Trophoblast cell (in vitro differentiated cells and primary cell): Measurements from ENCODE around the gene GID8.
"Not testable (repeated sequence)": the region's sequence is repeated elsewhere in the genome, so short reads cannot be mapped to it uniquely, and the experiment has no call there.

Experiments
- DNase-seq, 2 donors: peaks; one replicate each; pipeline ENCODE4 v3.0.0-alpha.2; 2016
- H2AFZ ChIP-seq: 2 replicates; pipeline ENCODE4 v1.6.1; 2013; ENCODE audit warnings: low read length, moderate library complexity, mild to moderate bottlenecking; ENCODE audit not compliant: insufficient read depth, poor library complexity
- H2AK5ac ChIP-seq: 2 replicates; pipeline ENCODE4 v1.6.1; 2013; ENCODE audit warnings: mild to moderate bottlenecking, low read length
- H2BK120ac ChIP-seq: 2 replicates; pipeline ENCODE4 v1.6.1; 2013; ENCODE audit warnings: low read length, mild to moderate bottlenecking, moderate library complexity; ENCODE audit not compliant: insufficient read depth, poor library complexity
- H2BK12ac ChIP-seq: 2 replicates; pipeline ENCODE4 v1.6.1; 2013; ENCODE audit warnings: mild to moderate bottlenecking, low read length, moderate library complexity
- H2BK5ac ChIP-seq: 2 replicates; pipeline ENCODE4 v1.6.1; 2013; ENCODE audit warnings: low read length, low read depth, moderate library complexity, mild to moderate bottlenecking; ENCODE audit not compliant: poor library complexity
- H3K14ac ChIP-seq: 2 replicates; pipeline ENCODE4 v1.6.1; 2013; ENCODE audit warnings: mild to moderate bottlenecking, low read length
- H3K18ac ChIP-seq: 2 replicates; pipeline ENCODE4 v1.6.1; 2013; ENCODE audit warnings: mild to moderate bottlenecking, low read length
- H3K23ac ChIP-seq: 2 replicates; pipeline ENCODE4 v1.6.1; 2013; ENCODE audit warnings: low read length
- H3K27ac ChIP-seq: 2 replicates; pipeline ENCODE4 v1.5.1; 2013; ENCODE audit warnings: low read depth, mild to moderate bottlenecking, inconsistent platforms, low read length, moderate library complexity
- H3K27me3 ChIP-seq: 2 replicates; pipeline ENCODE4 v1.6.1; 2013; ENCODE audit warnings: inconsistent platforms, mild to moderate bottlenecking, low read length, moderate library complexity; ENCODE audit not compliant: insufficient read depth
- H3K36me3 ChIP-seq, 2 experiments: 1 replicate in 1 of 2; 2 replicates in 1 of 2; pipeline ENCODE4 v1.6.1; 2013; ENCODE audit warnings: low read length in 2 of 2, mild to moderate bottlenecking in 2 of 2, moderate library complexity in 1 of 2; ENCODE audit not compliant: insufficient read depth in 2 of 2, control insufficient read depth in 1 of 2
- H3K4ac ChIP-seq: 2 replicates; pipeline ENCODE4 v1.6.1; 2013; ENCODE audit warnings: low read depth, mild to moderate bottlenecking, low read length, moderate library complexity
- H3K4me1 ChIP-seq, 2 experiments: 1 replicate in 1 of 2; 2 replicates in 1 of 2; pipeline ENCODE4 v1.6.1; 2013; ENCODE audit warnings: low read length in 2 of 2, mild to moderate bottlenecking in 2 of 2, moderate library complexity in 1 of 2; ENCODE audit not compliant: insufficient read depth in 2 of 2, control insufficient read depth in 1 of 2
- H3K4me2 ChIP-seq: 2 replicates; pipeline ENCODE4 v1.6.1; 2013; ENCODE audit warnings: inconsistent platforms, mild to moderate bottlenecking, low read length, moderate library complexity
- H3K4me3 ChIP-seq: 2 replicates; pipeline ENCODE4 v1.5.1; 2013; ENCODE audit warnings: mild to moderate bottlenecking, low read depth, low read length, inconsistent platforms
- H3K79me1 ChIP-seq: one replicate; pipeline ENCODE4 v1.6.1; 2013; ENCODE audit warnings: low read length
- H3K79me2 ChIP-seq: 2 replicates; pipeline ENCODE4 v1.6.1; 2013; ENCODE audit warnings: low read length, mild to moderate bottlenecking; ENCODE audit not compliant: control insufficient read depth, insufficient read depth, poor library complexity
- H3K9ac ChIP-seq: 2 replicates; pipeline ENCODE4 v1.6.1; 2013; ENCODE audit warnings: mild to moderate bottlenecking, low read length
- H3K9me3 ChIP-seq: 2 replicates; pipeline ENCODE4 v1.6.1; 2013; ENCODE audit warnings: low read depth, mild to moderate bottlenecking, control low read depth, inconsistent platforms, low read length; ENCODE audit not compliant: insufficient read depth
- H4K12ac ChIP-seq: 2 replicates; pipeline ENCODE4 v1.6.1; 2013; ENCODE audit warnings: low read depth, mild to moderate bottlenecking, low read length, moderate library complexity
- H4K8ac ChIP-seq: 2 replicates; pipeline ENCODE4 v1.6.1; 2013; ENCODE audit warnings: low read depth, mild to moderate bottlenecking, low read length, moderate library complexity
- H4K91ac ChIP-seq: one replicate; pipeline ENCODE4 v1.6.1; 2013; ENCODE audit warnings: low read depth, mild to moderate bottlenecking, low read length, moderate library complexity
- WGBS: extraction: QIAGEN DNeasy Blood & Tissue Kit; methylation state at CpG from one replicate; pipeline ENCODE4 v1.1.7; 2013; ENCODE audit warnings: missing lambda C conversion rate; ENCODE audit not compliant: insufficient read length, insufficient coverage; ENCODE audit errors: extremely low coverage; 5-methylcytosine and 5-hydroxymethylcytosine counted together

GID8 gene

GRCh38 chr20:62921119-62921687 is 16.7 kb upstream of the GID8 start:
- no peaks in the 10 kb centered on the region for H3K27me3 ChIP-seq
- H3K27ac ChIP-seq = peak overlapping the region; percentile 29
- H3K4me1 ChIP-seq = peaks cover 15 to 27% of the 10 kb centered on the region in 2 experiments
- peaks cover 0 to 4% of the 10 kb centered on the region in 2 experiments for H3K36me3 ChIP-seq
- H3K4me2 ChIP-seq = no peak overlapping the region
- no peak overlapping the region for H3K14ac ChIP-seq
- peaks cover 48% of the 10 kb centered on the region for H3K79me2 ChIP-seq
- H3K23ac ChIP-seq = no peak overlapping the region
- no peaks in the 10 kb centered on the region for H3K9me3 ChIP-seq
- peak overlapping the region; percentile 78 for H3K4ac ChIP-seq
- no CpG with 5 or more reads among the region's 8 CpGs for WGBS
- no peak overlapping the region for H2BK120ac ChIP-seq
- peaks cover 8% of the 10 kb centered on the region for H3K79me1 ChIP-seq
- no peak overlapping the region for H4K12ac ChIP-seq
- no peak overlapping the region for H2AK5ac ChIP-seq
- H2BK5ac ChIP-seq = no peak overlapping the region
- no peak overlapping the region for H4K8ac ChIP-seq
- no peak overlapping the region for H3K9ac ChIP-seq
- no peak overlapping the region for H3K18ac ChIP-seq
- no peak overlapping the region for H2AFZ ChIP-seq
- no peak overlapping the region for H3K4me3 ChIP-seq
- H2BK12ac ChIP-seq = no peak overlapping the region
- H4K91ac ChIP-seq = no peak overlapping the region
- peak; percentile 73 to 85 for DNase-seq

- Histone ChIP-seq H3K14ac (no peak overlapping the region), H3K27ac (no peak overlapping the region), H2AK5ac (no peak overlapping the region), H3K18ac (no peak overlapping the region), H3K4me1 (peaks cover 18 to 33% of the 10 kb centered on the region in 2 experiments), H3K9ac (no peak overlapping the region), H3K36me3 (peaks cover 0 to 4% of the 10 kb centered on the region in 2 experiments), H4K8ac (no peak overlapping the region), H4K91ac (no peak overlapping the region), H2BK120ac (no peak overlapping the region), H3K4ac (peak overlapping the region; percentile 98), H3K79me1 (peaks cover 11% of the 10 kb centered on the region), H2BK12ac (no peak overlapping the region), H4K12ac (no peak overlapping the region), H3K27me3 (no peaks in the 10 kb centered on the region), H3K4me2 (no peak overlapping the region), H2AFZ (peak overlapping the region; percentile 5), H3K79me2 (peaks cover 45% of the 10 kb centered on the region), H2BK5ac (no peak overlapping the region), H3K4me3 (no peak overlapping the region), H3K23ac (no peak overlapping the region), H3K9me3 (no peaks in the 10 kb centered on the region)
- no CpG with 5 or more reads among the region's 14 CpGs for WGBS
- DNase-seq = no peak
Measured at GRCh38 chr20:62922451-62922921, 15.5 kb upstream of the GID8 start.

- H2BK5ac ChIP-seq, H4K12ac ChIP-seq, H3K9ac ChIP-seq, H3K14ac ChIP-seq, H2AK5ac ChIP-seq, H2BK12ac ChIP-seq, H3K27ac ChIP-seq, H3K23ac ChIP-seq, H3K36me3 ChIP-seq, H3K18ac ChIP-seq, H2AFZ ChIP-seq, H4K8ac ChIP-seq, H3K27me3 ChIP-seq, H3K4me2 ChIP-seq, H2BK120ac ChIP-seq, H3K9me3 ChIP-seq, H3K4me3 ChIP-seq, H4K91ac ChIP-seq: not testable (repeated sequence)
- Histone ChIP-seq H3K4ac (peak overlapping the region; percentile 98), H3K4me1 (peaks cover 25 to 40% of the 10 kb centered on the region in 2 experiments), H3K79me1 (peaks cover 12% of the 10 kb centered on the region), H3K79me2 (peaks cover 47% of the 10 kb centered on the region)
- no CpG with 5 or more reads among the region's 17 CpGs for WGBS
- DNase-seq = peak; percentile 69 to 82
Measured at GRCh38 chr20:62923059-62923668, 14.8 kb upstream of the GID8 start.

GRCh38 chr20:62923669-62924441 is 14.1 kb upstream of the GID8 start:
- Histone ChIP-seq H3K27me3 (no peaks in the 10 kb centered on the region), H3K14ac (no peak overlapping the region), H3K79me1 (peaks cover 18% of the 10 kb centered on the region), H4K12ac (no peak overlapping the region), H3K9me3 (no peaks in the 10 kb centered on the region), H4K8ac (no peak overlapping the region), H3K9ac (no peak overlapping the region), H2BK120ac (no peak overlapping the region), H3K36me3 (peaks cover 0 to 4% of the 10 kb centered on the region in 2 experiments), H3K4me1 (peaks cover 30 to 45% of the 10 kb centered on the region in 2 experiments), H3K23ac (no peak overlapping the region), H4K91ac (no peak overlapping the region), H2BK12ac (no peak overlapping the region), H2AFZ (no peak overlapping the region), H3K79me2 (peaks cover 48% of the 10 kb centered on the region), H3K4me2 (peak overlapping the region; percentile 65), H3K4me3 (no peak overlapping the region), H2AK5ac (no peak overlapping the region), H3K27ac (no peak overlapping the region), H3K4ac (peak overlapping the region; percentile 100), H3K18ac (no peak overlapping the region), H2BK5ac (no peak overlapping the region)
- no peak for DNase-seq
- no CpG with 5 or more reads among the region's 7 CpGs for WGBS
